ENCODE data around the gene HNRNPD. TPM values are rescaled to one million over a fixed set of nuclear protein-coding genes. Genes with fewer than 3 reads are reported as not detected.
A peak's percentile ranks its signal among the peaks of the same experiment; 100 is the strongest.

Gene HNRNPD, protein sequence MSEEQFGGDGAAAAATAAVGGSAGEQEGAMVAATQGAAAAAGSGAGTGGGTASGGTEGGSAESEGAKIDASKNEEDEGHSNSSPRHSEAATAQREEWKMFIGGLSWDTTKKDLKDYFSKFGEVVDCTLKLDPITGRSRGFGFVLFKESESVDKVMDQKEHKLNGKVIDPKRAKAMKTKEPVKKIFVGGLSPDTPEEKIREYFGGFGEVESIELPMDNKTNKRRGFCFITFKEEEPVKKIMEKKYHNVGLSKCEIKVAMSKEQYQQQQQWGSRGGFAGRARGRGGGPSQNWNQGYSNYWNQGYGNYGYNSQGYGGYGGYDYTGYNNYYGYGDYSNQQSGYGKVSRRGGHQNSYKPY
- polyA plus RNA-seq (2011; rRNA removed) (65.5 and 125 TPM in 2 replicates), polyA plus RNA-seq (2017; fragmentation: RNase III; extraction: RNeasy Plus Mini Kit Qiagen cat#74134 plus additional on column Dnase treatment) (434 to 480 TPM (median 446 TPM) in 3 replicates), polyA minus RNA-seq (2011; rRNA and poly(A)+ RNA removed) (14.6 and 14.9 TPM in 2 replicates)
- 193 and 220 TPM in 2 replicates for polyA plus RNA-seq (2012; cell fraction: cytosol; rRNA removed)
- 249 and 286 TPM in 2 replicates for polyA plus RNA-seq (2012; cell fraction: nucleus; rRNA removed)

DNA sequence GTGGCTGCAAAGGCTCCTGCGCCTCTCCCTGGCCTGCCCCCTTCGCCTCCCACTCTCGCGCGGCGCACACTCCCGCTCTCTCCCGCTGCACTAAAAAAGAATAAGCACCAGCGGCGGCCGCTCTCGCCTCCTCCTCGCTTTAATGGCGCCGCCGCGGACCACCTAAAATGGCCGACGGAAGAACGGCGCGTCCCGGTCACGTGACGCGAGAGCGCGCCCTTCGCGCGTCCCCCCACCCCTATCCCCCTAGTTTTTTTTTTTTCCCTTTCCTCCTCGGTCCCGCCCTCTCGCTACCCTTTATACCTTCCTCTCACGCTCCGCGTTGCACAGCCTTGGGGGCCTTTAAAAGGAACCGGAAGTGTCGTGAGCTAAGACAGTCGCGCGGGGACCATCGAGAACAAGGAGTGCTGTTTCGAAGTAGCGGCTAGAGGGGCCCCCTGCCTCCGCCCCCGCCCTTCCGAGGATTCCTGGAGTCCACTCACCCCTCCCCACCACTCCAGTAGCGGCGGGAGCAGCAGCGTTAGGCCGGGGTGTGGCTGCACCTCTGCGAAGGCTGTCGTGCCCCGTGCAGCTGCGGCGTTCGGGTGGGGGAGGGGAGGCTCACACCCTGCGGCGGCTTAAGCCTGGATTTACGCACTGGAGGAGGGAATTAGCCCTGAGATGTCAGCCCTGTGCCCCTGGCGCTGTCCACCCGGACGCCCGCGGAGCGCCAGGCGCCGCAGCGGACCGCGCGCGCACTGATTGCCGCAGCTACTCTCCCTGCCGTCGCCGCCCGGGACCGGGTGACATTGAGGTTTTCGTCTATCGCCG is at the start of gene HNRNPD:
HNRNPD (minus strand) TSS at position 176 of the 810 bp plus-strand sequence. CDS start 313 bp downstream, outside the sequence.
- under 1% methylated on average over 41 of the region's 83 CpGs for WGBS (ENCODE audit: missing lambda C conversion rate)
- ChIA-PET POLR2A (interaction anchor here (0.6 to 2.9 kb wide), 9 partner anchors 10 to 1961 kb away, joined by 3 to 61 read pairs (median 7); partner anchors contain the start of gene HNRNPDL), CTCF (interaction anchor here (1.2 kb wide), 1 partner anchor 55 kb away, joined by 4 read pairs; no protein-coding TSS in a partner anchor)
- peaks cover 26% of the 10 kb centered on the region for H3K4me1 ChIP-seq
- peak within 1 kb of the TSS; percentile 92 for H3K4me2 ChIP-seq
- DNase-seq (ENCODE audit: low read depth in 1 of 2, low spot score in 1 of 2) (peak; percentile 78 to 99), ATAC-seq (peak; percentile 93), FAIRE-seq (no peak)
- H3K4me3 ChIP-seq = peak within 1 kb of the TSS; percentile 85
- H3K9me3 ChIP-seq = no peaks in the 10 kb centered on the region
- H3K27ac ChIP-seq = peak within 1 kb of the TSS; percentile 97 to 100
- TF ChIP-seq JUNB (IDR thresholded peaks at IDR 0.05) (no peak), BHLHE40 (IDR thresholded peaks at IDR 0.05; ENCODE audit: low read depth, low read length) (peak; percentile 58; the same call in 1 of the 2 replicates), HOXB5 (CRISPR knock-in tag; IDR thresholded peaks at IDR 0.05) (0 out of 2 replicates have a peak, but pooled peaks have one; percentile 16), GATA3 (IDR thresholded peaks at IDR 0.05; ENCODE audit: borderline replicate concordance) (peak; percentile 32), KDM5A (IDR thresholded peaks at IDR 0.05) (no peak), CEBPB (IDR thresholded peaks at IDR 0.05) (no peak), SMC3 (IDR thresholded peaks at IDR 0.05) (peak; percentile 25; the same call in 1 of the 3 replicates), FOSL2 (IDR thresholded peaks at IDR 0.05) (no peak), FOSL2 (CRISPR knock-in tag; IDR thresholded peaks at IDR 0.05) (peak; percentile 35; the same call in 1 of the 2 replicates), RNF2 (IDR thresholded peaks at IDR 0.05; ENCODE audit: borderline replicate concordance, low read depth) (no peak), EP300 (IDR thresholded peaks at IDR 0.05) (peak in 1 of 2 experiments; percentile 25; a peak in 1 of 5 replicates), HOXA7 (CRISPR knock-in tag; IDR thresholded peaks at IDR 0.05) (no peak), MAZ (IDR thresholded peaks at IDR 0.05; ENCODE audit: borderline replicate concordance, low read depth, low read length) (0 out of 2 replicates have a peak, but pooled peaks have one; percentile 39), CBX8 (IDR thresholded peaks at IDR 0.05) (no peak), EHF (CRISPR knock-in tag; IDR thresholded peaks at IDR 0.05) (no peak), MYC (IDR thresholded peaks at IDR 0.05; ENCODE audit: borderline replicate concordance, low read length) (peak; percentile 79), ESRRA (IDR thresholded peaks at IDR 0.05; ENCODE audit: borderline replicate concordance, low read length) (no peak), CHD2 (IDR thresholded peaks at IDR 0.05; ENCODE audit: low read length, partially characterized antibody) (no peak), NPAS2 (CRISPR knock-in tag; IDR thresholded peaks at IDR 0.05; ENCODE audit: borderline replicate concordance) (peak; percentile 62; the same call in 1 of the 2 replicates), FOSB (CRISPR knock-in tag; IDR thresholded peaks at IDR 0.05) (no peak), POLR2A (IDR thresholded peaks at IDR 0.05; ENCODE audit: low read length) (peak; percentile 77), TFCP2L1 (CRISPR knock-in tag; IDR thresholded peaks at IDR 0.05) (peak; percentile 67), JUN (IDR thresholded peaks at IDR 0.05) (peak; percentile 39 to 78; a peak in 4 of 5 replicates), HDAC2 (IDR thresholded peaks at IDR 0.05) (no peak)
- TF ChIP-seq, protein P1, sequence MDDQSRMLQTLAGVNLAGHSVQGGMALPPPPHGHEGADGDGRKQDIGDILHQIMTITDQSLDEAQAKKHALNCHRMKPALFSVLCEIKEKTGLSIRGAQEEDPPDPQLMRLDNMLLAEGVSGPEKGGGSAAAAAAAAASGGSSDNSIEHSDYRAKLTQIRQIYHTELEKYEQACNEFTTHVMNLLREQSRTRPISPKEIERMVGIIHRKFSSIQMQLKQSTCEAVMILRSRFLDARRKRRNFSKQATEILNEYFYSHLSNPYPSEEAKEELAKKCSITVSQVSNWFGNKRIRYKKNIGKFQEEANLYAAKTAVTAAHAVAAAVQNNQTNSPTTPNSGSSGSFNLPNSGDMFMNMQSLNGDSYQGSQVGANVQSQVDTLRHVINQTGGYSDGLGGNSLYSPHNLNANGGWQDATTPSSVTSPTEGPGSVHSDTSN (IDR thresholded peaks at IDR 0.05) = 0 out of 2 replicates have a peak, but pooled peaks have one; percentile 35
- TF ChIP-seq, protein P2, sequence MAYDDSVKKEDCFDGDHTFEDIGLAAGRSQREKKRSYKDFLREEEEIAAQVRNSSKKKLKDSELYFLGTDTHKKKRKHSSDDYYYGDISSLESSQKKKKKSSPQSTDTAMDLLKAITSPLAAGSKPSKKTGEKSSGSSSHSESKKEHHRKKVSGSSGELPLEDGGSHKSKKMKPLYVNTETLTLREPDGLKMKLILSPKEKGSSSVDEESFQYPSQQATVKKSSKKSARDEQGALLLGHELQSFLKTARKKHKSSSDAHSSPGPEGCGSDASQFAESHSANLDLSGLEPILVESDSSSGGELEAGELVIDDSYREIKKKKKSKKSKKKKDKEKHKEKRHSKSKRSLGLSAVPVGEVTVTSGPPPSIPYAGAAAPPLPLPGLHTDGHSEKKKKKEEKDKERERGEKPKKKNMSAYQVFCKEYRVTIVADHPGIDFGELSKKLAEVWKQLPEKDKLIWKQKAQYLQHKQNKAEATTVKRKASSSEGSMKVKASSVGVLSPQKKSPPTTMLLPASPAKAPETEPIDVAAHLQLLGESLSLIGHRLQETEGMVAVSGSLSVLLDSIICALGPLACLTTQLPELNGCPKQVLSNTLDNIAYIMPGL (CRISPR knock-in tag; IDR thresholded peaks at IDR 0.05; ENCODE audit: borderline replicate concordance) = no peak
- TF ChIP-seq, protein P3, sequence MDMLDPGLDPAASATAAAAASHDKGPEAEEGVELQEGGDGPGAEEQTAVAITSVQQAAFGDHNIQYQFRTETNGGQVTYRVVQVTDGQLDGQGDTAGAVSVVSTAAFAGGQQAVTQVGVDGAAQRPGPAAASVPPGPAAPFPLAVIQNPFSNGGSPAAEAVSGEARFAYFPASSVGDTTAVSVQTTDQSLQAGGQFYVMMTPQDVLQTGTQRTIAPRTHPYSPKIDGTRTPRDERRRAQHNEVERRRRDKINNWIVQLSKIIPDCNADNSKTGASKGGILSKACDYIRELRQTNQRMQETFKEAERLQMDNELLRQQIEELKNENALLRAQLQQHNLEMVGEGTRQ (IDR thresholded peaks at IDR 0.05) = peak; percentile 96
- TF ChIP-seq, protein P4, sequence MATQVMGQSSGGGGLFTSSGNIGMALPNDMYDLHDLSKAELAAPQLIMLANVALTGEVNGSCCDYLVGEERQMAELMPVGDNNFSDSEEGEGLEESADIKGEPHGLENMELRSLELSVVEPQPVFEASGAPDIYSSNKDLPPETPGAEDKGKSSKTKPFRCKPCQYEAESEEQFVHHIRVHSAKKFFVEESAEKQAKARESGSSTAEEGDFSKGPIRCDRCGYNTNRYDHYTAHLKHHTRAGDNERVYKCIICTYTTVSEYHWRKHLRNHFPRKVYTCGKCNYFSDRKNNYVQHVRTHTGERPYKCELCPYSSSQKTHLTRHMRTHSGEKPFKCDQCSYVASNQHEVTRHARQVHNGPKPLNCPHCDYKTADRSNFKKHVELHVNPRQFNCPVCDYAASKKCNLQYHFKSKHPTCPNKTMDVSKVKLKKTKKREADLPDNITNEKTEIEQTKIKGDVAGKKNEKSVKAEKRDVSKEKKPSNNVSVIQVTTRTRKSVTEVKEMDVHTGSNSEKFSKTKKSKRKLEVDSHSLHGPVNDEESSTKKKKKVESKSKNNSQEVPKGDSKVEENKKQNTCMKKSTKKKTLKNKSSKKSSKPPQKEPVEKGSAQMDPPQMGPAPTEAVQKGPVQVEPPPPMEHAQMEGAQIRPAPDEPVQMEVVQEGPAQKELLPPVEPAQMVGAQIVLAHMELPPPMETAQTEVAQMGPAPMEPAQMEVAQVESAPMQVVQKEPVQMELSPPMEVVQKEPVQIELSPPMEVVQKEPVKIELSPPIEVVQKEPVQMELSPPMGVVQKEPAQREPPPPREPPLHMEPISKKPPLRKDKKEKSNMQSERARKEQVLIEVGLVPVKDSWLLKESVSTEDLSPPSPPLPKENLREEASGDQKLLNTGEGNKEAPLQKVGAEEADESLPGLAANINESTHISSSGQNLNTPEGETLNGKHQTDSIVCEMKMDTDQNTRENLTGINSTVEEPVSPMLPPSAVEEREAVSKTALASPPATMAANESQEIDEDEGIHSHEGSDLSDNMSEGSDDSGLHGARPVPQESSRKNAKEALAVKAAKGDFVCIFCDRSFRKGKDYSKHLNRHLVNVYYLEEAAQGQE (IDR thresholded peaks at IDR 0.05) = peak; percentile 19; the same call in 1 of the 2 replicates
- TF ChIP-seq, protein P5, sequence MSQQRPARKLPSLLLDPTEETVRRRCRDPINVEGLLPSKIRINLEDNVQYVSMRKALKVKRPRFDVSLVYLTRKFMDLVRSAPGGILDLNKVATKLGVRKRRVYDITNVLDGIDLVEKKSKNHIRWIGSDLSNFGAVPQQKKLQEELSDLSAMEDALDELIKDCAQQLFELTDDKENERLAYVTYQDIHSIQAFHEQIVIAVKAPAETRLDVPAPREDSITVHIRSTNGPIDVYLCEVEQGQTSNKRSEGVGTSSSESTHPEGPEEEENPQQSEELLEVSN (IDR thresholded peaks at IDR 0.05; ENCODE audit: borderline replicate concordance, low read depth) = peak; percentile 61
- TF ChIP-seq, protein P6, sequence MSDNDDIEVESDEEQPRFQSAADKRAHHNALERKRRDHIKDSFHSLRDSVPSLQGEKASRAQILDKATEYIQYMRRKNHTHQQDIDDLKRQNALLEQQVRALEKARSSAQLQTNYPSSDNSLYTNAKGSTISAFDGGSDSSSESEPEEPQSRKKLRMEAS (IDR thresholded peaks at IDR 0.05) = peak; percentile 91

All from A549 (cell line).